Lung (tissue), 12 donors: ENCODE measurements around the gene ARHGAP28. TPM values are rescaled to one million over a fixed set of nuclear protein-coding genes. Genes with fewer than 3 reads are reported as not detected.

Source experiments
- ATAC-seq: fragments of 200-7000 bp; cut with Tn5 transposase; one replicate; pipeline ENCODE4 v1.9.1; 2020; ENCODE audit warnings: moderate number of reproducible peaks; ENCODE audit not compliant: insufficient read depth, low FRiP score
- DNase-seq, 3 donors: peaks; one replicate each; pipeline ENCODE4 v3.0.0-alpha.2; 2013 to 2017
- H3K27ac ChIP-seq, 2 donors: one replicate each; pipeline ENCODE4 v1.5.1; 2013; ENCODE audit warnings: mild to moderate bottlenecking in 2 of 2, moderate library complexity in 2 of 2, control low read depth in 1 of 2, inconsistent platforms in 1 of 2, low read depth in 1 of 2, low read length in 1 of 2
- H3K27me3 ChIP-seq, 3 donors: one replicate each; pipeline ENCODE4 v1.5.1; 2013; ENCODE audit warnings: low read length in 2 of 3; ENCODE audit not compliant: control insufficient read depth in 3 of 3, insufficient read depth in 3 of 3
- H3K36me3 ChIP-seq, 4 donors: one replicate each; pipeline ENCODE4 v1.5.1; 2013; ENCODE audit warnings: low read length in 4 of 4, mild to moderate bottlenecking in 1 of 4, moderate library complexity in 1 of 4; ENCODE audit not compliant: control insufficient read depth in 4 of 4, insufficient read depth in 4 of 4
- H3K4me1 ChIP-seq, 5 donors: one replicate each; pipeline ENCODE4 v1.5.1; 2013; ENCODE audit warnings: low read length in 5 of 5, mild to moderate bottlenecking in 2 of 5, moderate library complexity in 1 of 5; ENCODE audit not compliant: control insufficient read depth in 5 of 5, insufficient read depth in 5 of 5
- H3K4me3 ChIP-seq: one replicate; pipeline ENCODE4 v1.5.1; 2013; ENCODE audit warnings: mild to moderate bottlenecking, control low read depth, moderate library complexity
- H3K9ac ChIP-seq, 2 donors: one replicate each; pipeline ENCODE4 v1.5.1; 2013; ENCODE audit warnings: low read length in 2 of 2, control low read depth in 1 of 2; ENCODE audit not compliant: insufficient read depth in 1 of 2
- H3K9me3 ChIP-seq, 4 donors: one replicate each; pipeline ENCODE4 v1.5.1; 2013; ENCODE audit warnings: low read length in 3 of 4, mild to moderate bottlenecking in 1 of 4, moderate library complexity in 1 of 4; ENCODE audit not compliant: control insufficient read depth in 4 of 4, insufficient read depth in 3 of 4
- WGBS, 2 donors: extraction: QIAGEN DNeasy Blood & Tissue Kit; methylation state at CpG; one replicate each; pipeline ENCODE4 v1.1.7; 2013; 5-methylcytosine and 5-hydroxymethylcytosine counted together
- polyA plus RNA-seq, 2 donors: library from polyadenylated mRNA; stranded (reverse); fragments of 200-250 nt; gene quantifications; one replicate each; pipeline ENCODE4 v1.2.1, GENCODE V29; 2013
- total RNA-seq, 2 donors: library from RNA; depleted of rRNA in 1 of 2; stranded (reverse); fragments of >200 nt in 1 of 2; gene quantifications; one replicate each; pipeline ENCODE4 v1.2.1, GENCODE V29; 2014 to 2021
- TF ChIP-seq, protein P1 (sequence below): IDR thresholded peaks from 2 replicates; pipeline ENCODE4 v1.5.1; 2012; ENCODE audit warnings: mild to moderate bottlenecking; ENCODE audit errors: control extremely low read depth, extremely low read depth
- donor health status: control.
- donor health status: control.
- donor health status: Bipolar disorder and iron deficiency.
- donor health status: healthy.
- donor health status: DM: yes; HTN: yes; CAD: no.

The ARHGAP28 gene
- total and polyA plus RNA-seq, 4 donors: 1.4 to 123 (median 5.6) TPM

DNA sequence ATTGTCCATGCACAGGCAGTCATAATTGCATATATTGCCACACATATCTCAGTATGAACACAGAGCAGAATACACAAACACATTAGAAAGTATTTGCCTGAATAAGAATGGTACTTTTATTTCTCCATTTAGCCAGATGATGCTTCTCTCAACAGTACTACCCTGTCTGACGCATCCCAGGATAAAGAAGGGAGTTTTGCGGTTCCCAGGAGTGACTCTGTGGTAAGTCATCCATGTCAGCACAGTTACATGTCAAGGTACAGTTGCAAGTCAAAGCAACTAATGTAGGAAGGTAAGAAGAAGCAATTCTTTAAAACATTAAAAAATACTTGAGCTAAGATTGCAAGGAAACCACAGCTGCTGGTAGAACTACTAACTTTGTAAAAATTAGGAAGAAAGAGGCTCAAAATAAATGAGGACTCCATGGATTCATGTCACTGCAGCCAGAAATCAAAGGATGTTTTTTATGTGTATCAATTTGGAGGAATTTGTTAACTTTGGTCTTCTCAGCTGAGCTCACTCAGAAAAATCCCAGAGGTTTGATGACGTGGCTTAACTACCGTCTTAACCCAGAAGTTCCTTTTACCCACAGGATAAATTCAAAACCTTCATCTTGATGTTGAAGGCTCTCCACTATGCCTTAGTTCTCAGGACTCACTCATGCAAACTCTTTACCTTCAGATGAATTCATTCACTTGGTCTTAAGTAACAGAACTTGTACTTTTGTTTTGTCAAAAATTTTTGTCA, 130.3 kb downstream of the ARHGAP28 start:
- Histone ChIP-seq H3K36me3 (peaks cover 0 to 41% (median 20%) of the 10 kb centered on the region in 4 donors), H3K4me3 (no peak overlapping the region), H3K9me3 (peaks cover 0 to 3% (median 0%) of the 10 kb centered on the region in 4 donors), H3K27ac (no peak overlapping the region), H3K4me1 (peaks cover 0 to 9% (median 0%) of the 10 kb centered on the region in 5 donors), H3K27me3 (no peaks in the 10 kb centered on the region), H3K9ac (no peak overlapping the region)
- no peak for DNase-seq
- WGBS, 2 donors: 94% methylated on average over 4 of the region's 4 CpGs
- no peak for ATAC-seq
- TF ChIP-seq, protein P1, sequence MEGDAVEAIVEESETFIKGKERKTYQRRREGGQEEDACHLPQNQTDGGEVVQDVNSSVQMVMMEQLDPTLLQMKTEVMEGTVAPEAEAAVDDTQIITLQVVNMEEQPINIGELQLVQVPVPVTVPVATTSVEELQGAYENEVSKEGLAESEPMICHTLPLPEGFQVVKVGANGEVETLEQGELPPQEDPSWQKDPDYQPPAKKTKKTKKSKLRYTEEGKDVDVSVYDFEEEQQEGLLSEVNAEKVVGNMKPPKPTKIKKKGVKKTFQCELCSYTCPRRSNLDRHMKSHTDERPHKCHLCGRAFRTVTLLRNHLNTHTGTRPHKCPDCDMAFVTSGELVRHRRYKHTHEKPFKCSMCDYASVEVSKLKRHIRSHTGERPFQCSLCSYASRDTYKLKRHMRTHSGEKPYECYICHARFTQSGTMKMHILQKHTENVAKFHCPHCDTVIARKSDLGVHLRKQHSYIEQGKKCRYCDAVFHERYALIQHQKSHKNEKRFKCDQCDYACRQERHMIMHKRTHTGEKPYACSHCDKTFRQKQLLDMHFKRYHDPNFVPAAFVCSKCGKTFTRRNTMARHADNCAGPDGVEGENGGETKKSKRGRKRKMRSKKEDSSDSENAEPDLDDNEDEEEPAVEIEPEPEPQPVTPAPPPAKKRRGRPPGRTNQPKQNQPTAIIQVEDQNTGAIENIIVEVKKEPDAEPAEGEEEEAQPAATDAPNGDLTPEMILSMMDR: no peak

DNA sequence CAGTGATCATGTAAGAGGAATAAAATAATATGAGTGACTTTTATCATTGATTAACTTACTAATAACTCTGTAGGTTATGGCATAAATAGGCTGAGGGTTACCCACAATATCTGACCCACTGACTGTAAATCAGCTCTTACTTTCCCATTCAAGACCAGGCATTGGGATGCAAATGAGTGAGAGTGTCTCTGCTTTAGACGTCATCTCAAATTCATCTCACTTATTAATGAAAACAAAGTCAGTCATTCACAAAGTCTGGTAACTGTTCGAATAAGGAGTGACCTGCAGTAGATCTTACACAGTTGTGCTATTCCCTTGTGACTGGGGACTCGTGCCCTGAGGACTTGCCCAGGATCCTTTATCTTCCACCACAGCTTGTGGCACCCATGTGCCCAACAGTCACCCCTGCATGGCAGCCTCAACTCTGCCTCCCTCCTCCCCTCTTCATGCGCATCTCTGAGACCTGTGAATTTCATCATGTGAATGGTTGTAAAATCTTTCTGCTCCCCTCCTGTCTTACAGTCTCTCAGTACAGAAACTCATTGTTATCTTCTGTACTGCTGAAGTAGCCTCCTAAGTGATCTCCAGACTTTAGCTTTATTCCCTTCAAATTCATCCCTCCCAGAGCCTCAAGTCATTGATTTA, 131.4 kb downstream of the ARHGAP28 start:
- Histone ChIP-seq H3K9ac (no peak overlapping the region), H3K4me1 (peaks cover 0 to 9% (median 0%) of the 10 kb centered on the region in 5 donors), H3K27ac (no peak overlapping the region), H3K4me3 (no peak overlapping the region), H3K36me3 (peaks cover 0 to 40% (median 16%) of the 10 kb centered on the region in 4 donors), H3K27me3 (no peaks in the 10 kb centered on the region), H3K9me3 (no peaks in the 10 kb centered on the region)
- 89 to 91% methylated on average over 4 of the region's 4 CpGs for WGBS, 2 donors
- DNase-seq: no peak
- TF ChIP-seq, protein P1: no peak
- ATAC-seq: no peak

DNA sequence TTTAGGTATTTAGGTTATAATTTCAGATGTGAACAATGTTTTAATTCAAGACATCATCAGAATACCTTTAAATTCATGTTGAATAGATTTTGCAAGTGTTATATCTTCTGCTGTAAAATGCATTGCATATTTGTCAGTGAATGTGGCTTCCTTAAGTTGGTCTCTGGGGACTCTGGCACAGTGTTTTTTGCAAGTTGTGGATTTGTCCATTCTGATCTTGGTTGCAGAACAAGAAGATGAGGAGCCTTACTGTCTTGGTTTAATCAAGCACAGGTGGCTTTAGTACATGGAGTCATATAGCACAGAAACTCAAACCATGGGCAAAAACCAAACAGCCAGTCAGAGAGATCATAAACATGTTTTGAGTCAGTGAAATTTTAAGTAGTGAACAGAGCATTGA, 135.7 kb downstream of the ARHGAP28 start:
- Histone ChIP-seq H3K9ac (no peak overlapping the region), H3K27ac (no peak overlapping the region), H3K4me3 (no peak overlapping the region), H3K27me3 (no peaks in the 10 kb centered on the region), H3K4me1 (peaks cover 0 to 14% (median 0%) of the 10 kb centered on the region in 5 donors), H3K36me3 (peaks cover 0 to 39% (median 11%) of the 10 kb centered on the region in 4 donors), H3K9me3 (no peaks in the 10 kb centered on the region)
- TF ChIP-seq, protein P1: no peak
- no peak for DNase-seq
- no peak for ATAC-seq
